Fibroblast of mammary gland (primary cell): ENCODE measurements around the gene CXorf38.
A peak's percentile ranks its signal among the peaks of the same experiment; 100 is the strongest.
"Not testable (repeated sequence)": the region's sequence is repeated elsewhere in the genome, so short reads cannot be mapped to it uniquely, and the experiment has no call there.

Experiments used
- DNase-seq: peaks from one replicate; pipeline ENCODE4 v3.0.0-alpha.2; 2010; ENCODE audit warnings: low read depth
- H3K4me3 ChIP-seq: 2 replicates; pipeline ENCODE4 v1.5.1; 2011; ENCODE audit warnings: low read depth, mild to moderate bottlenecking, low read length, moderate library complexity; ENCODE audit not compliant: control insufficient read depth
- TF ChIP-seq, protein P1 (sequence below): conservative IDR thresholded peaks from 2 replicates; pipeline ENCODE4 v1.5.1; 2011; ENCODE audit warnings: low read depth, low read length, inconsistent platforms; ENCODE audit not compliant: control insufficient read depth, insufficient read depth

Gene CXorf38

DNA sequence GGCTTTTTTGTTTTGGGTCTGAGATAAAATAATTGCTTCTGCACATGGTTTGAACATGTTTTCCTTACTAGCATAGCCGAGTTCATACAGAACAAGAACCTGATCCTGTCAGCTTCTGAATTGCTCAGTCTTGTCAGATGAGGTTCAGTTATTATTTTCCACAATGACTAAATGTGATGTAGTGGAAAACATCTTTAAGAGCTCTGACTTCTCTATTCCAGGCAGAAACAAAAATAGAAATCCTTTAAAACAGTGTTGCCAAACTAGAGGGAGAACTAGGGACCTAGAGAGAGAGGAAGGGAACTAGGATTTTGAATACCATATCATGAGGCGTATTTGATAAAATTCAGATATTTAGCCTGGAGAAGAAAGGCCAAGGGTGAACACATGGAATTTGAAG is 64.5 kb downstream of the CXorf38 start:
- TF ChIP-seq, protein P1, sequence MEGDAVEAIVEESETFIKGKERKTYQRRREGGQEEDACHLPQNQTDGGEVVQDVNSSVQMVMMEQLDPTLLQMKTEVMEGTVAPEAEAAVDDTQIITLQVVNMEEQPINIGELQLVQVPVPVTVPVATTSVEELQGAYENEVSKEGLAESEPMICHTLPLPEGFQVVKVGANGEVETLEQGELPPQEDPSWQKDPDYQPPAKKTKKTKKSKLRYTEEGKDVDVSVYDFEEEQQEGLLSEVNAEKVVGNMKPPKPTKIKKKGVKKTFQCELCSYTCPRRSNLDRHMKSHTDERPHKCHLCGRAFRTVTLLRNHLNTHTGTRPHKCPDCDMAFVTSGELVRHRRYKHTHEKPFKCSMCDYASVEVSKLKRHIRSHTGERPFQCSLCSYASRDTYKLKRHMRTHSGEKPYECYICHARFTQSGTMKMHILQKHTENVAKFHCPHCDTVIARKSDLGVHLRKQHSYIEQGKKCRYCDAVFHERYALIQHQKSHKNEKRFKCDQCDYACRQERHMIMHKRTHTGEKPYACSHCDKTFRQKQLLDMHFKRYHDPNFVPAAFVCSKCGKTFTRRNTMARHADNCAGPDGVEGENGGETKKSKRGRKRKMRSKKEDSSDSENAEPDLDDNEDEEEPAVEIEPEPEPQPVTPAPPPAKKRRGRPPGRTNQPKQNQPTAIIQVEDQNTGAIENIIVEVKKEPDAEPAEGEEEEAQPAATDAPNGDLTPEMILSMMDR: no peak
- H3K4me3 ChIP-seq: no peak overlapping the region
- no peak for DNase-seq

DNA sequence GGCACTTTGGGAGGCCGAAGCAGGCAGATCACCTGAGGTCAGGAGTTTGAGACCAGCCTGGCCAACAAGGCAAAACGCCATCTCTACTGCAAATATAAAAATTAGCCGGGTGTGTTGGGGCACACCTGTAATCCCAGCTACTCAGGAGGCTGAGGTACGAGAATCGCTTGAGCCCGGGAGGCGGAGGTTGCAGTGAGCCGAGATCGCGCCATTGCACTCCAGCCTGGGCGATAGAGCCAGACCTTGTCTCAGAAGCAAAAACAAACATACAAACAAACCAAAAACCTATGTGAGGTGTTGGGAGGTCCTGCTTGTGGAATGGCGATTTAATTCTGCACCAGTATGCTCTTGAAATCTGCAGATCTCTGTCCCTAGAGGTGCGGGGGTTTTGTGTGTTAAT is 65.2 kb downstream of the CXorf38 start:
- not testable (repeated sequence) for DNase-seq, H3K4me3 ChIP-seq

DNA sequence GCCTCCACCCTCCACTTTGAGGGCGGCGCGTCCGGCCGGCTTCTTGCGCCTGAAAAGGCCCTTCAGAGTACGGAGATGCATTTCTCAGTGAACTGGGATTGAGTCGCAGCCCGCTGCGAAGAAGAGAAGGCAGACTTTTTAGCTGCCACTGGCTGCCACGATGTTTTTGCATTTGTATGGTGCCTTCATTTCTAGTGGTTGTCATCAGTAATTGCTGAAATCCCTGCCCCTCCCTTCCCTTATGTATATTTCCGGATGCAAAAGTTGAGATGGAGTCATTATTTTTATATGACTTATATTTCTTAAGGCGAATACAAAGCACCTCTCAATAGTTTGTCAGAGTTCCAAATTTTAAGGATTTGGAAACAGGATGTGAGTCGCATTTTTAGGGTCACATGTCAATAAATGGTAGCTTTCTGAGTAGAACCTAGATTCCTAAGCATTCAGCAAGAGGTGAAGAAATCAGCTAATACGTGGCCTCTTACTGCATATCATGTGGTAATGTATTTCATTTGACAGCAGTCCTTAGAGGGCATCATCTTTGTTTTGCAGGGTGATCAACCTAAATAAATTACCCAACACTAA is 65.9 kb downstream of the CXorf38 start:
- peak overlapping the region; percentile 76 for H3K4me3 ChIP-seq
- DNase-seq: peak; percentile 50
- TF ChIP-seq, protein P1: no peak

DNA sequence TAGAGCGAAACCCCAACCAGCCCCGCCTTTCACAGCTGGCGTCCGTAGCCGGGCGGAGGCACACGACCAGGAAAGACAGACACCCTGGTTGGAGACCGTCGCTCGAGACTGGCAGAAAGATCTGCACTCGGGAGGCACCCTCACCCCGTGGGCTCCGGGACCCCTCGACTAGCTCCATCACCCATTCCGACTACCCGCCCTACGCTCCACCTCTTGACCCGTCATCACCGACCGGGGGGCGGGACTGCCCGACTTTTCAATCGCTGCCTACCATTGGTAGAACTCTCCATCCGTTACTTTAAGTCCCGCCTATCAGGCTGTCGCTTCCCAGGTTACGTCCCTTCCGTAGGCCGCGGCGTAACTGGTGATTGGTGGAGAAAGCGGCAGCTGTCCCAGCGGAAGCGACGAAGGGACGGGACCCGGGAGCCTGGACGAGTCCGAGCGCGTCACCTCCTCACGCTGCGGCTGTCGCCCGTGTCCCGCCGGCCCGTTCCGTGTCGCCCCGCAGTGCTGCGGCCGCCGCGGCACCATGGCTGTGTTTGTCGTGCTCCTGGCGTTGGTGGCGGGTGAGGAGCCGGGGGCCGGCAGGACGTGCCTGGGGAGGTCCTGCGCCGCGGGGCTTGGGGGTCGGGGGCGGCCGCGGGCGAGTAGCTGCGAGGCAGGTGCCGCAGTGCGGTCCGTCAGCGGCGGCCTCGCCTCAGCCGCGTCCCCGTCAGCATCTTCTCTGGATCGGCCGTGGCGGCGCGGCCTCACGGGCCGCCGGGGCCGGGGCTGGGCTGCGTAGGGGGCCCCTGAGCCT is 66.6 kb downstream of the CXorf38 start, which contains the start of gene ATP6AP2:
Gene ATP6AP2, plus strand, starts transcription at position 434 of the 799 bp plus-strand sequence. Its CDS starts 96 bp downstream, at position 530.
- TF ChIP-seq, protein P1: no peak
- peak; percentile 89 for DNase-seq

DNA sequence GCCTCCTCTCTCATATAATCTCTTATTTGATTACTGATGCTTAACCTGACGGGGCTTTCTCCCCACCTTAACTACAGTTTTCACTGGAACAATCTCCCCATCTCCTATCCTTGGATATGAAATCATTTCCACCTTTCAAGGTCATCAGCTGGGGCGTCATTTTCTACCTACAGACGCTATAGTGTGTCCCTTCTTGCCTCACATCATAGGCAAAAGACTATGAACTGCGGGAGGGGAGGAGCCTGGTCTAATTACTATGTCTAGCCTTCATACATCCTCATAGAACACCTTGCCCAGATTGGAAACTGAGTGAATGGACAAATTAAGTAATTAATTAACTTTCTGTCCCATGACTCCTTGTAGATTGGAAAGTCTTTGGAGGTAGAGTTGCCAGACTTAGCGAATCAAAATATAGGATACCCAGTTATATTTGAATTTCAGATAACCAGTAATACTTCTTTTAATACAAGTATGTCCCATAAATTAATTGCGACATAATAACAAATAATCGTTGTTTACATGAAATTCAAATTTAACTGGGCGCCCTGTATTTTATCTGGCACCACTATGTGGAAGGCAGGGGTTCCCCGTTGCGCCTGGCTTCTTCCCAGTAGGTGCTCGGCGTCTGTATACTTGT is 67.3 kb downstream of the CXorf38 start:
- TF ChIP-seq, protein P1: no peak
- no peak for DNase-seq

More for the DNA sequence above, 66.6 kb downstream of the CXorf38 start, which contains the start of gene ATP6AP2:
- H3K4me3 ChIP-seq: peak within 1 kb of the TSS; percentile 76

DNA sequence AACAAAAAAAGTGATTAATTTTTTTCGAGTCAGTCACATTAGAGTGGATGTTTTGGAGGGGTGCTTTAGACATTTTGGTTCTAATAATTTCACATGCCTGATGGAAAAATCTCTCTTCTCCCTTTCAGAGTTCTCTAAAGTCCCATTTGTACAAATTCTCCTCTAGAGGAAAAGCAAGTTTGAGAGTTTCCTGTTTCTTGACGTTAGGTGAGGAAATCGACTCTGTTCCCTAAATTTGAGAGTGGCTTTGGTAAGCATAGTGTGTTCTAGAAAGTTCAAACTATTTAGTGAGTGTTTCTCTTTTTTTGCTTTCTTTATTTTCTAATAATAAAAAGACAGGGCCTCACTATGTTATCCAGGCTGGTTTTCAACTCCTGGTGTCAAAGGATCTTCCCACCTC is 68.2 kb downstream of the CXorf38 start:
- no peak for DNase-seq
- no peak overlapping the region for H3K4me3 ChIP-seq
- TF ChIP-seq, protein P1: no peak

More for the DNA sequence above, 67.3 kb downstream of the CXorf38 start:
- peak overlapping the region; percentile 76 for H3K4me3 ChIP-seq
